GM19351 (cell line): ENCODE data around the gene SLC66A2.
"Not testable (repeated sequence)": the region's sequence is repeated elsewhere in the genome, so short reads cannot be mapped to it uniquely, and the experiment has no call there.

Experiments
- ATAC-seq: cut with Tn5 transposase; IDR thresholded peaks from one replicate; pipeline ENCODE4 v1.9.1; 2021; ENCODE audit warnings: mild to moderate bottlenecking, moderate library complexity; ENCODE audit not compliant: unreplicated experiment

The SLC66A2 gene

DNA sequence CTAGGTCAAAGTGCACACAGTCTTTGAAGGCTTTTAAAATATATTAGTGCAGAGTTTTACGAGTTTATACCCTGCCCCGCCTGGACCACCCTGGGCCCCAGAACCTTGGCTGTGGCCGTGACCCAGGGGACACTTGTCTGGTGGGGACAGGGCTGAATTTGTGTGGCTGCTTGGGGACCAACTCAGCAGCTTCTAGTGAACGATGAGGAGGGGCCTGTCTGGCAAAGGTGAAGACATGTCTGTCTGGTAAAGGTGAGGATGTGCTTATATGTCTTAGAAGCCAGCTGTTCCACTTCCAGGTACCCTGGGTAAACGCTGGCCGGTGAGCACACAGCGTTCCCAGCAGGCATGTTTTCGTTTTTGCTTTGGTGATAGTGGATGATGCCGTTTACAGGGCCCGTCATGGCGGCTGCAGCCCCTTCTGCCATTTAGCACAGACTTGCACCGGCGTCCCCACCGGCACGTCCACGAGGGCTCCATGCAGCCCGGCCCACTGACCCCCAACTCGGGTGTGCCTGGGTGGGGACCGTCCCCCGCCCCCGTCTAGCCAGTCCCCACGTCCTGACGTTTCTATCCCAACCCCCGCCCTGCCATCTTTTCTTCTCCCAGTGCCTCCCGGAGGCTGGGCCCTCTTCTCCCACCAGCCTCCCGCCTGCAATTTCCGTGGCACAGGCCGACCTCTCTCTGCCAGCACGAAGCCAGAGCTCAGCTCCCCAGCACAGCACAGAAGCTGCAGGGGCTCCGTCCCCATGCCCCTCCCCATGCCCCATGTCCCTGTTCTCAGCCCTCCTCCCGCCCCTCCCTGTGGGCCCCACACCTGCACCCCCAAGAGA is 67.8 kb downstream of the SLC66A2 start:
- no peak for ATAC-seq

DNA sequence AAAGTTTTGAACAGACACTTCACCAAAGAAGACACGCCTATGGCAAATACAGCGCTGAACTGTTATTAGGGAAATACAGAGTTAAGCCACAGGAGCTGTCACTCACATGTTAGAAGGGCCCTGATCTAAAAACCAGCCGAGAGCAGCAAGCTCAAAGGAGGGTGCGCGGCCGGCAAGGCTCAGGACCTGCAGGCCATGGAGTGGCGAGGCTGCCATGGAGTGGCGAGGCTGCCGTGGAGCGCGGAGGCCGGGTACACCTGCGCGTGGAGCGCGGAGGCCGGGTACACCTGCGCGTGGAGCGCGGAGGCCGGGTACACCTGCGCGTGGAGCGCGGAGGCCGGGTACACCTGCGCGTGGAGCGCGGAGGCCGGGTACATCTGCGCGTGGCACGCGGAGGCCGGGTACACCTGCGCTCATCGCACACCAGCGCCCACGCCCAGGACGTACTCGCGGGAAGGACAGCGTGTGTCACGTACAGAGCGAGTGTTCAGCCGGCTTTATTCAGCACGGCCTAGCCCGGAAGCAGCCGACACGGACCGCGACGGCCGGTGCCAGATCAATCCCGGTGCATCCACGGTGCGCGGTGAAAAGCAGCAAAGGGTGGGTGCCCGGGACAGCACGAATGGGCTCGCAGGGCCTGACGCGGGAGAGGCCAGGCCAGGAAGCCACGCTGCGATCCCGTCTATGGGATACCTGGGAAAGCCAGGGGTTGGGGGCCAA is 68.8 kb downstream of the SLC66A2 start:
- no peak for ATAC-seq

DNA sequence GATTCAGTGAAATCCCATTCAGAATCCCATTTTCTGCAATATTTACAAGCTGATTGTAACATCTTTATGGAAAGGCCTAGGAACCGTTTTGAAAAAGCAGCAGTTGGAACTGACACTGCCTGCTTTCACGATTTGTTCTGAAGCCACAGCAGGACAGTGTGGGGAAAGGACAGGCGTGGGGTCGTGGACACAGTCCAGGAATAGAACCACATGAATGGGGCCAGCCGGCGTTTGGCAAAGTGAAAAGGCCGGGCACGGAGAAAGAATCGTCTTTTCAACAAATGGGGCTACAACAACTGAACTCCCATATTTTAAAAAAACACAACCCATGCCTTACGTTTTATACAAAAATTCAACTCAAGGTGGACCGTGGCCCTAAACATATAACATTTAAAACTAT is 69.8 kb downstream of the SLC66A2 start:
- no peak for ATAC-seq

DNA sequence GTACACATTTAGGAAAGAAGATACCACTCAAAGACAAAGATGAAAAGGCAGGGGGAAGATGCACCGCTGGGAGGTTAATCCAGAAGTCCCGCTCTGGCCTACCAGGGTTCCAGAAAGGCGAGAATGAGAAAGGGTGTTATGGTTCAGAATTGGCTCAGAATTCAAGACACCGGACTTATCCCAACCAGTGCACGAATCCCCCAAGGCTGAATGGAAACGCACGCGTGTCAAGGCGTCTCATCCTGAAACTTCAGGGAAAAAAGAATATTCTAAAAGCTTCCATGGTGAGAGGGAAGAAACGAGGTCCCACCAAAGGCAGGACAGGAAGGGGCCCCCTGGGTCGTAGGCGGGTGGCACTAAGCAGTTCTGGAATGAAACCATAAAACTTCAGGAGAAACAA is 71.9 kb downstream of the SLC66A2 start:
- no peak for ATAC-seq

DNA sequence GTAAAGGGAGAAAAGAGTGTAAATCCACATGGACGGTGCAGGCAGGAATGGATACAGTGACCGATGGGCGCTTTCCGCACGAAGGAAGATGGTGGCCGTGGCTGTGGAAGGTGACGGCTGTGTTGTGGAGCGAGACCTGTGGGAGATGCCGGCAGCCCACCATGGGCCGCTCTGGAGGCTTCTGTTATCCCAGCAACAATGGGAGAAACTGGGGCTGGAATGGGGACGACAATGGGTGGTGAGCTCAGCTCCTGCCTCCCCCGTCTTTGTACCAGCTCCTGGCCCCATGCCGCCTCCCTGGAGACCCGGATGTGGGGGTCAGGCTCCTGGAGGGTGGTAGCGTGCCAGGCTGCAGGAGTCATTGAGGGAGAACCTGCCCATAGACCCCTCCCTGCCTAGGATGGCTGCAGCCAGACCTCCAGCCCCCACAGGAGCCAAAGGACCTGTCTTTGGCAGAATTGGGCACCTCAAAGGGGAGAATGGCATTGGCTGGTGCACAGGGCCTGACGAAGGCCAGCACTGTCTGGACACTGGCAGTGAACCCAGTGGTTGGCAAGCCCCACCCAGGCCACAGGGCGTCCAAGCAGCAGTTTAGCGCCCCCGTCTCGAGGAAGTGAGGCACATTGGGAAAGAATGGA is 72.6 kb downstream of the SLC66A2 start:
- no peak for ATAC-seq

DNA sequence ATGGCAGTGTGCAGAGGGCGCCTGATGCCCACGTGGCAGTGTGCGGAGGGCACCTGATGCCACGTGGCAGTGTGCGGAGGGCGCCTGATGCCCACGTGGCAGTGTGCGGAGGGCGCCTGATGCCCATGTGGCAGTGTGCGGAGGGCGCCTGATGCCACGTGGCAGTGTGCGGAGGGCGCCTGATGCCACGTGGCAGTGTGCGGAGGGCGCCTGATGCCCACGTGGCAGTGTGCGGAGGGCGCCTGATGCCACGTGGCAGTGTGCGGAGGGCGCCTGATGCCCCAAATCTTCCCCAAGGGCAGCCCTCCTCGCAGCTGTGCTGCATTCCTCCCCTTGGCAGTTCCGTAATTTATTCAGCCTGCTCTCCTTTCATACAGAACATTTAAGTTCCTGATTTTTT is 73.2 kb downstream of the SLC66A2 start:
- not testable (repeated sequence) for ATAC-seq

DNA sequence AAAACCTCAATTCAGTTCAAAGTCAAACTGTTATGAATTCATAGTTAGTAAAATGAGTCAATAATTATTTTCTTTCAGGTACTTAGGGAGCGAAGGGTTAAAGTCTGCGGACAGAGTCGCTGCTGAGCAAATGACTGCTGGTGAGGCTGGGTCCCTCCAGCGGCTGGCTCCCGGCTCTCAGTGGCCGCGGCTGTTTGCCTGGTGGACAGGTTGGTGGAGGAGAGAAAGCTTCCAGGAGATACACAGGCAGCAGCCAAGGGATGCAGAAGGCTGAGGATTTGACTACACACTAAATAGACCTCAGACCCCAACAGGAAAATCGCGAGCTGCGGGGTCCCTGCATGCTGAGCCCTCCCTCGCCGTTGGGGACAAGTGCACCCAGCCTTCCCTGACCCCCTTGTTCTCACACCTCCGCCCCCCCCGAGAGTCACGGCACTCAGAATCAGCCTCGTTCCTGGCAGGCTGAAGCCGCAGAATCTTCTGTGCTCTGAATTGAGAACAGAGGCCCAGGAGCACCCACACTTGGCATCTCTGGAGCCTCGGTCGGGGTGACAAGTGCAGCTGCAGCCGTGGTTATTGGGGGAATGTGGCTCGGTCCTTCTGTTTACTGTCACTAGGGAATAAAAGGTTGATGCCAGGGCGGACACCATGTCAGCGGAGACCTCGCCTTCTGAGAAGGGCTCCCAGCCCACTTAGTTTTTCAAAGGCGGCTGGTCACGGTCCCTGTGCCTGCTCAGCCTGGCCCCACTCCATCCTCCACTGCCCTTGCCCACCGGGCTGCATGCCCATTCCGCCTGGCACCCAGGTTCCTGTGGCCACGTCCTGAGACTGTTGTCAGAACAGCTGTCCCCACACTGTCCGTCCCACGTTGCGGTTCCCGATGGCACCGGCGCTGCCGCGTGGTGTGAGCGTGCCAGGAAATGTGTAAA is 74.0 kb downstream of the SLC66A2 start:
- no peak for ATAC-seq

DNA sequence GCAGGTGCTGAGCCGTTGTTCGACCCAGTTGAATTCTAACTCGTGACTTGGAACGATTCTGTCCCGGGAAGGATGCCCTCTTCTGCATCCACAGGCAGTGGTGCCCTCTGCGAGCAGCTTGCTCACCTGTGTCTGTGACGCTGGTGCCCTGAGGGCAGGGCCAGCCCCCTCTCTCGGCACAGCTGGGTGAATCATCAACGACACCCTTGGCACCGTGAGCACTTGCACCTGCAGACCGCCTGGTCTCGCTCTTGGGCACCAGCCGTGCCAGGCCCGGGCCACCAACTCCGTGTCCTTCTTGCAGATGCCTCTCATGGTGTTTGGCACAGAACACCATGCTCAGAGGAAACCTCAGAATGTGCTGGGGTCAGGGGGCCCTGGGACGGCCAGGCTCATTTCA is 75.0 kb downstream of the SLC66A2 start:
- ATAC-seq = no peak

DNA sequence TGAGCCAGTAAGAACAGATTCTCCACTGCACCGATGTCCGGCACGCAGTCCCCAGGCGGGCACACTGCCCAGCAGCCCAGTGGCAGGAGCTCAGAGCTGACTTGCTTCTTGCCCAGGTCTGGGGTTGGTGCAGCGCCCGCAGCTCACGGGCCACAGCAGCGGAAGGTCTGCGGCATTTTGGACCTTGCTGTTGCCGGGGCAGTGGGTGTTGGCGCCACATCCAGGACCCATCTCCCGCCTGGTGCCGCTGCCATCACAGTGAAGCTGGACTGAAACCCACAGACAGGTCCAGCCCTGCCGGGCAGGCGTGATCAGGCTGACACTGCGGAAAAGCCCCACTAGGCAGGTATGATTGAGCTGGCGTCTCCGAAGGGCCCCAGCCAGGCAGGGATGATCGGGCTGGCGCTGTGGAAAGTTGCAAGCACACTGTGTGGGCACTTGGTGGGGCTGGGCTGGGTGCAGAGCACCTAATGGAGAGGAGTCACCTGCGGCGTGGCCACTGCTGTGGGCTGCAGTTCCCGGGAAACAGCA is 75.5 kb downstream of the SLC66A2 start:
- ATAC-seq = no peak

DNA sequence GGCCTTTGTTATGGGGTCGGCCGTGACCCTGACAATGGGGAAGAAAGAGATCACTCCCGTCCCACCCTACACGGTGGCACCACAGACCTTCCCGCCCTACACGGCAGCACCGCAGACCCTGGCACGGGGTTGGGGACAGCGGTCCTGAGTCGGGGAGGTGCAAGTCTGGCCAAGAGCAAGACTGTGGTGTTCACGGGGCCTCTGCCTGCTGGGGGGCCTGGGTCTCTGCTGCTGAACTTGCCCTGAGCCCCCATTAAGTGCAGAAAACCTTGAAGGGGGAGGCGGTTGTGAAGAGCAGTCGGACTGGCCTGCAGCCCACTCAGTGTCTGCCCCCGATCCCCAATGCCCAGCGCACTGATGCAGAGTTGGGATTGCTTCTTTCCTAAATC is 75.9 kb downstream of the SLC66A2 start:
- no peak for ATAC-seq

DNA sequence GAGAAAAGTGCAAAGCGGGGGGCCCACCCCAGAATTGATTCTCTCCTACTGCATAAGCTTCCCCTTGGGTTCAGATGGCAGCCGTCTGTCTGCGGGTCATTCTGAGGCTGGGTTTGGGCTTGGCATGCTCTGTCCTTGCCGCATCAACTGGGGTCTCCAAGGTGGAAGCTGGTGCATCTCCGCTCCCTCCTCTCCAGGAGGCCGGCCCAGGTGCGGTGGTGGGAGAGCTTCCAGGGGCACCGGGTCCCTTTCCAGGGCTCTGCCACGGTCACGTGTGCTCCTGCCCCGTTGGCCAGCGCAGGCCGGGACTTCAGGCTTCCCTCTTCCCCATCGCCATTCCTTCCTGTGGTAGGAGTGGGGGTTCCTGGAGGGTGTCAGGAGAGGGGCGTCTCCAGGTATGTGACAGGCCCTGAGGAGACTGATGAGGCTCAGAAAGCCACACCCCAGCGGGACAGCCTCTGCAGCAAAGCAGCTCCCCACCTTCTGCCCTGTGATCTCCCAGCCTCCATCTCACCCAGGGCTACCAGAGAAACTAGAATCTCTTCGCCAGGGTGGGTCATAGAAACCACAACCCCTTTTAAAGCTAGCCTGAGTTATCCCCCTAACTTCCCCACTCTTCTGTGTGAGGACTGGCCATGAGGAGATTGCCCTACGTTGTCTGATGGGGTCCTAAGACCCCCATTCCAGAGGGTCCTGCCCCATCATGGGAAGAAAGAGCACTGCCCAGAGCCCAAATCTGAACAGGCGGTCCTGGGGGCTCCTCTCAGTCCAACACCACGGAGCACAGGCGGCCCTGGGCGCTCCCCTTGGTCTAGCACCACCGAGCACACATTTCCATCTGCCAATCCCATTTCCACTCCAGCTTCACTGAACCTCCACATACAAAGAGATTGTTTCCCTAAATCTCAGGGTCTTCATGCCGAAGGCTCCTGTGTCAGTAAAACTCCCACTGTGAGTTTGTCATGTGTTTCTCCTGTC is 76.6 kb downstream of the SLC66A2 start:
- no peak for ATAC-seq

DNA sequence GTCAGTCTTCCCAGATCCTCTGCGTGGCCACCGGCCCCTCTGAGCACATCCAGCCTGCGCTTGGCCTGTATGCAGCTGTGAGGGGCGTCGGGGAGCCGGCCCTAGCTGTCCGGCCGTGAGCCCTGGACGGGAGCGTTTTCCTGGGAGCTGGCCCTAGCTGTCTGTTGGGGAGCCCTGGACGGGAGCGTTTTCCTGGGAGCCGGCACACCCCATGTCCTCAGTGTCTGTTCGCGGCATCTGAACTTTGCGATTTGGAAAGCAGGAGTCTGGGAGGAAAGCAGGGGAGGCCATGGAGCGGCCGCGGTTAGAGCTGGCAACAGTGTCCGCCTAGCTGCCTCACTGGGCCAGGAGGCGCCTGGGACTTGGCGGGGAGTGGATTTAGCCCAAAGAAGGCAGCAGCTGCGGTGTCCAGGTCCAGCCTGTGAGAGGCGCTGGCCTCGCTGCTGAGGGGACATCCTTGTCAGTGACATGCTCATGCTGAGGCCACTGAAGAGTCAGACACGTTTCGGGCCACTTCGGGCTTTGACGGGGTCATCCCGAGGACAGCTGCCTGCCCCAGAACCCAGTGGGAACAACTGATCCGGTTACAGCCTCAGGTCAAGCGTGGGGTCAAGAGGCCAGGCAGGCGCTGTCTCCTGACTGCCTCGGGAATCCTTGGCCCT is 77.9 kb downstream of the SLC66A2 start:
- ATAC-seq = no peak

DNA sequence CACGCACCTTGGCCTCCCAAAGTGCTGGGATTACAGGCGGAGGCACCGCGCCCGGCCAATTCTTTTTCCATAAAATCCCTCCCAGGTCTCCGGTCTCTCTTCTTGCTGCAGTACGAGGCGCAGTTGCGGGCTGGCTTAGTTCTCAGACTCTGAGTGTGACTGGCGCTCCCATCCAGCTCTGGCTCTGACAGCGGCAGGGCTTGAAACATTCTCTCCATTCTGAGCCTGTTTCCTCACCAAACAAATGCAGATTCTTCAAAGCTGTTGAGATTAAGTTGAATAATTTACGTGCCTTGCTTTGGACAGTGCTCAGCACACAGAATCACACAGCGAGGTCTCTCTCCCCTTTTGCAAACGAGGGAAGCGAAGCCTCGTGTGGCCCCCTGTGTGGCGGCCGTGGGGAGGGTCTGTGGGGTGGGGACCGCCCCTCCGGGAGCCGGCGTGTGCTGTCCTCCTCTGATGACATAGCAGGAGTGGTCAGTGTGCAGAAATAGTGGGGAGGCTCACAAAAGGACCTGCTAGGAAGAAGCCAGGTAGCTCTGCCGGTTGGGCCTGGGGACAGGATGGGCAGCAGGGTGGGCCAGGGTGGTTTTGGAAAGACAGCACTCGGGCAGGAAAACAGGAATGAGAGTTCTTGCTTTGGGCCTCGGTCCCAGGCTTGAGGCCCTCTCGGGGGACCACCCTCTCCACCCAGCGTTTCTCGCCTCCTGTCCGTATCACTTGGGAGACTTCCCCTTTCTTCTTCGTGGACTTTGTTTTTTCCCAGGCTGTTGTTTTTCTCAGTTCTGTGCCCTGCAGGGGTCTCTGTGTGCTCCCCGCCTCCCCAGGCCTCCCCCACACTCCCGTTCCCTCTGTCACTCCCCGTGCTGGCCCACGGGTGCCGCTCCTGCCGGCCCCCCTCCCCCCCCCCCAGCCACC is 78.7 kb downstream of the SLC66A2 start:
- ATAC-seq = no peak

DNA sequence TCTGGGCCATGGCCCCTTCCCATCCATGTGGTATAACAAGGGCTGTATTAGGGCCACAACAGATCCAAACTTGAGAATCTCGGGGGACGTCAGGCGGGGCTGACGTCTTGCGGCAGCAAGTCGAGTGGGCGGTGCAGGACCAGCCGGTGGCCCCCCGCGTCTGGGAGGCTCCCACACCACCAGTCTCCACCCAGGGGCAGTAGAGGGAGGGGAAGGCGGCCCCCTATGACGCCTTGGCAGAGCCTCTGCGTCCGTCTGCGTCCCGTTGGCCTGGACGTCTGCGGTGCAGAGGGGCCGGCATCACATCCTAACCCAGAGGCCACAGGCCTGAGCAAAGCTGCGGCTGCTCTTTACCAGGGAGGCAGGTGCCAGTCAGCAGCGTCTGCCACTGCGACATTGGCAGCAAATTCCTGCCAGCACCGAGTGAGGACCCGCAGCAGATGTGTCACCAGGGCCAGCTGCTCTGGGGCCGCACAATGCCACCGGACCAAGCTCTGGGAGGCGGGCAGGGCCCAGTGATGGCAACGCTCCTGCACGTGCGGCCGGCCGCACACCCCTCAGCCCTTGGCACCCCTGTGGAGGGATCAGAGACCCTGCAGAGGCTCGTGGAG is 79.9 kb downstream of the SLC66A2 start:
- ATAC-seq = no peak

DNA sequence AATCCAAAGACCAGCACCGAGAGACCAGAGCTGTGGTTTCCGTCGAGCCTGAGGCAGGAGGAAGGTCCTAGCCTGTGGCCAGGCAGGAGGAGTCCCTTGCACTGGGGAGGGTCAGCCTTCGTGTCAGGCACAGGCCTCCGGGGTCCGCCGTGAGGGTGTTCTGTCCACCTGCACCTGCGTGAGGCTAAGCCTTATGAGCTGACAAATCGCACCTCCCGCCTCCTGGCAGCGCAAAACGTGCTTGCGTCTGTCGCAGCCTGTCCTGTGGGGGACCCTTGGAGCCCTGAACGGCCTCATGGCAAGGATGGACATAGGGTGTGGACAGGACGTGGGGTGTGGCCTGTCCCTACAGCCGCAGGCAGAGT is 80.4 kb downstream of the SLC66A2 start:
- ATAC-seq = no peak

DNA sequence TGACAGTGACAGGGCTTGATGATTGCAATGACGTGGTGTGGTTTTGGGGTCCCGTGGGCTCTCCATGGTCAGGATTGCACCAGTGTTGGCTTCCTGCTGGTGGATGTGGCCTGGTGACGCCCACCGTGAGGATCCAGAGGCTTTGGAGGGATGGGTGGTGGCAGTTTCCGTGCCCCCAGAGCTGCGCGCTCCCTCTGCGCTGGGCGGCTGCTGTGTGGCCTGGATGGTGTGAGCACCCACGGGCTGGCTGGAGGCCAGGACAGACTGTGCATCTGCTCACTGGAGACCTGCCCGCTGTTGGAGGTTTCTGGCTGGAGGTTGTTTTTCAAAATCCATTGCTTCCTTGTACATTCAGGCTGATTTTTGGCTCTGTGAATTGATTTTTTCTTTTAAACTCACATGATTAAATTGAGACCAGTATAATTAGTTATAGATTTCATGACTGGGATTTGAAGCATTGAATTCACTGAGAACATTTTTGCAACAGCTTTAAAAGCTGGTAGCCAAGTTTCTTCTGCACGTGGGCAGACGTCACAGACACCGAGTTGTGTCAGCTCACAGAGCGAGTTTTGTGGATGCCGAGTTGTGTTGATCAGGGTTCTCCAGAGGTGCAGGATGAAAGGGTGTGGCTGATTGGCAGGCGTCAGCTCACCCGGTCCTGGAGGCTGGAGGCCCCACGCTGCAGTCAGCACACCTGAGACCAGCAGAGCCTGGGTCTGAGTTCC is 81.0 kb downstream of the SLC66A2 start:
- no peak for ATAC-seq
